HCT116 (cell line): ENCODE measurements around the gene MGST3. TPM values are rescaled to one million over a fixed set of nuclear protein-coding genes. Genes with fewer than 3 reads are reported as not detected.

ENCODE experiments used
- ATAC-seq: fragments of 200-7000 bp; cut with Tn5 transposase; 2 replicates; pipeline ENCODE4 v1.9.1; 2020; ENCODE audit warnings: mild to moderate bottlenecking, moderate library complexity
- BruUV-seq: library from RNA; stranded (reverse); fragments of 400-500 nt; replicated peaks from 2 replicates; lab custom pipeline; 2021; lab: Mats Ljungman, UMichigan
- CTCF ChIA-PET: fragments of 300-600 bp; sonication (Branson Sonifier 250); formaldehyde crosslinking; loops from one replicate; lab custom pipeline; 2021; ENCODE audit warnings: antibody characterized with exemption; lab: Charles Lee
- POLR2A ChIA-PET: fragments of 300-600, 350-600 bp; sonication (Branson Sonifier 250); formaldehyde crosslinking; loops from one replicate; lab custom pipeline; 2021; ENCODE audit warnings: antibody characterized with exemption; lab: Charles Lee
- RAD21 ChIA-PET, 2 experiments: fragments of 300-600 bp; sonication (Branson Sonifier 250); formaldehyde crosslinking; loops; one replicate each; lab custom pipeline; 2023; ENCODE audit warnings: low total read pairs in 2 of 2; ENCODE audit not compliant: uncharacterized antibody in 2 of 2, unreplicated experiment in 2 of 2, low non-redundant PET in 1 of 2; lab: Charles Lee
- DNase-seq: peaks from one replicate; pipeline ENCODE4 v3.0.0-alpha.2; 2010; ENCODE audit warnings: low read depth, low spot score
- H2AFZ ChIP-seq: fragments of 200-600 bp; shearing (Covaris generic), sonication (generic); 2 replicates; pipeline ENCODE4 v1.6.1; 2017; ENCODE audit warnings: low read depth, mixed run types, mixed read lengths, antibody characterized with exemption, low read length; ENCODE audit not compliant: poor library complexity, severe bottlenecking
- H3K27ac ChIP-seq: 2 replicates; pipeline ENCODE4 v1.5.1; 2012; ENCODE audit warnings: low read depth, low read length
- H3K27me3 ChIP-seq: fragments of 200-600 bp; sonication (generic); 2 replicates; pipeline ENCODE4 v1.6.1; 2016; ENCODE audit warnings: mixed run types, low read length, mixed read lengths; ENCODE audit not compliant: insufficient read depth
- H3K36me3 ChIP-seq, 2 experiments: fragments of 200-500 bp in 1 of 2; fragments of 200-600 bp in 1 of 2; sonication (Bioruptor generic) in 1 of 2; sonication (generic) in 1 of 2; 2 replicates each; pipeline versions ENCODE4 v1.5.1 to v1.6.1; 2014 to 2016; ENCODE audit warnings: low read length in 2 of 2, inconsistent platforms in 1 of 2, mixed read lengths in 1 of 2, mixed run types in 1 of 2; ENCODE audit not compliant: insufficient read depth in 2 of 2, control insufficient read depth in 1 of 2
- H3K4me1 ChIP-seq, 2 experiments: fragments of 200-600 bp in 1 of 2; sonication (generic) in 1 of 2; 2 replicates each; pipeline versions ENCODE4 v1.5.1 to v1.6.1; 2012 to 2017; ENCODE audit warnings: low read length in 2 of 2, inconsistent platforms in 1 of 2, mild to moderate bottlenecking in 1 of 2, mixed read lengths in 1 of 2, mixed run types in 1 of 2, moderate library complexity in 1 of 2; ENCODE audit not compliant: insufficient read depth in 2 of 2, control insufficient read depth in 1 of 2
- H3K4me2 ChIP-seq: fragments of 200-600 bp; sonication (generic); 2 replicates; pipeline ENCODE4 v1.6.1; 2017; ENCODE audit warnings: mixed run types, low read length, mixed read lengths
- H3K4me3 ChIP-seq, 2 experiments: fragments of 200-600 bp in 1 of 2; sonication (generic) in 1 of 2; replicated peaks in 1 of 2; 2 replicates each; pipeline ENCODE4 v1.5.1; 2011 to 2016; ENCODE audit warnings: low read length in 2 of 2, control low read depth in 1 of 2, low read depth in 1 of 2, mild to moderate bottlenecking in 1 of 2, mixed read lengths in 1 of 2, mixed run types in 1 of 2
- H3K79me2 ChIP-seq: fragments of 200-600 bp; sonication (generic); 2 replicates; pipeline ENCODE4 v1.6.1; 2017; ENCODE audit warnings: mild to moderate bottlenecking, mixed run types, low read length, moderate library complexity, mixed read lengths; ENCODE audit not compliant: insufficient read depth
- H3K9ac ChIP-seq: fragments of 200-600 bp; sonication (generic); 2 replicates; pipeline ENCODE4 v1.6.1; 2016; ENCODE audit warnings: low read length, mixed read lengths
- H3K9me2 ChIP-seq: fragments of 200-600 bp; sonication (generic), shearing (Covaris generic); 2 replicates; pipeline ENCODE4 v1.6.1; 2017; ENCODE audit warnings: mixed run types, mild to moderate bottlenecking, moderate library complexity; ENCODE audit not compliant: insufficient read depth
- H3K9me3 ChIP-seq, 2 experiments: fragments of 200-500 bp in 1 of 2; fragments of 200-600 bp in 1 of 2; sonication (Bioruptor generic) in 1 of 2; sonication (generic) in 1 of 2; 2 replicates each; pipeline ENCODE4 v1.6.1; 2014 to 2017; ENCODE audit warnings: low read length in 2 of 2, mixed read lengths in 2 of 2, inconsistent platforms in 1 of 2, low read depth in 1 of 2, mild to moderate bottlenecking in 1 of 2, mixed run types in 1 of 2, moderate library complexity in 1 of 2; ENCODE audit not compliant: control insufficient read depth in 1 of 2, insufficient read depth in 1 of 2
- H4K20me1 ChIP-seq: fragments of 200-600 bp; sonication (generic), shearing (Covaris generic); 2 replicates; pipeline ENCODE4 v1.6.1; 2017; ENCODE audit warnings: mixed run types, mild to moderate bottlenecking, moderate library complexity; ENCODE audit not compliant: insufficient read depth
- CEBPB ChIP-seq: IDR thresholded peaks from 2 replicates; pipeline ENCODE4 v1.6.1; 2012; ENCODE audit warnings: low read depth
- EGR1 ChIP-seq: IDR thresholded peaks from 2 replicates; pipeline ENCODE4 v1.6.1; 2012; ENCODE audit warnings: low read depth
- EZH2 ChIP-seq: fragments of 200-600 bp; sonication (generic); IDR thresholded peaks from 2 replicates; pipeline ENCODE4 v1.6.1; 2017; ENCODE audit warnings: antibody characterized with exemption, mixed run types
- EZH2phosphoT487 ChIP-seq: fragments of 200-600 bp; IDR thresholded peaks from 2 replicates; pipeline ENCODE4 v1.6.1; 2018; ENCODE audit warnings: antibody characterized with exemption, borderline replicate concordance
- FOSL1 ChIP-seq: IDR thresholded peaks from 2 replicates; pipeline ENCODE4 v1.6.1; 2012; ENCODE audit warnings: low read depth
- JUND ChIP-seq: IDR thresholded peaks from 2 replicates; pipeline ENCODE4 v1.6.1; 2012
- POLR2A ChIP-seq: IDR thresholded peaks from 2 replicates; pipeline ENCODE4 v1.7.0; 2011; ENCODE audit warnings: borderline replicate concordance; ENCODE audit not compliant: insufficient read depth, insufficient read length; ENCODE audit errors: extremely low read depth
- SIN3A ChIP-seq: IDR thresholded peaks from 2 replicates; pipeline ENCODE4 v1.6.1; 2012; ENCODE audit warnings: low read depth
- SP1 ChIP-seq: IDR thresholded peaks from 2 replicates; pipeline ENCODE4 v1.6.1; 2012; ENCODE audit warnings: low read depth
- SRF ChIP-seq: IDR thresholded peaks from 2 replicates; pipeline ENCODE4 v1.6.1; 2012; ENCODE audit warnings: low read depth
- TCF7L2 ChIP-seq: IDR thresholded peaks from 2 replicates; pipeline ENCODE4 v1.7.0; 2011; ENCODE audit warnings: borderline replicate concordance, inconsistent platforms; ENCODE audit not compliant: insufficient read depth, insufficient read length; ENCODE audit errors: extremely low read depth
- YY1 ChIP-seq: IDR thresholded peaks from 2 replicates; pipeline ENCODE4 v1.6.1; 2011; ENCODE audit warnings: low read length, low read depth, moderate library complexity, mild to moderate bottlenecking; ENCODE audit not compliant: insufficient replicate concordance; ENCODE audit errors: extremely low read depth
- intact Hi-C: fragments of 100-400 bp; cut with micrococcal nuclease; formaldehyde crosslinking; loops from 2 replicates; pipeline ENCODE4 v1.10.0; 2022
- total RNA-seq: library from RNA; stranded (reverse); gene quantifications from one replicate; pipeline ENCODE4 v1.2.1, GENCODE V29; 2021; ENCODE audit not compliant: unreplicated experiment
- TF ChIP-seq, protein P1 (sequence below): IDR thresholded peaks from 2 replicates; pipeline ENCODE4 v1.6.1; 2012
- TF ChIP-seq, protein P2 (sequence below): IDR thresholded peaks from 2 replicates; pipeline ENCODE4 v1.6.1; 2011; ENCODE audit warnings: mild to moderate bottlenecking, low read length, moderate library complexity; ENCODE audit not compliant: insufficient replicate concordance; ENCODE audit errors: extremely low read depth
- TF ChIP-seq, protein P3 (sequence below), 3 experiments: fragments of 200-600 bp in 1 of 3; sonication (generic) in 1 of 3; IDR thresholded peaks in 2 of 3; conservative IDR thresholded peaks in 1 of 3; 2 replicates each; pipeline ENCODE4 v1.5.1; 2012 to 2017; ENCODE audit warnings: low read depth in 2 of 3, low read length in 2 of 3, antibody characterized with exemption in 1 of 3, borderline replicate concordance in 1 of 3, control low read depth in 1 of 3, mild to moderate bottlenecking in 1 of 3, mixed read lengths in 1 of 3, mixed run types in 1 of 3, moderate library complexity in 1 of 3; ENCODE audit not compliant: insufficient read depth in 1 of 3
- TF ChIP-seq, protein P4 (sequence below): IDR thresholded peaks from 2 replicates; pipeline ENCODE4 v1.6.1; 2012
- TF ChIP-seq, protein P5 (sequence below): IDR thresholded peaks from 2 replicates; pipeline ENCODE4 v1.6.1; 2012; ENCODE audit warnings: low read depth

Gene MGST3
- total RNA-seq, 1 experiment from 2014 or later, result 93.7 TPM

DNA sequence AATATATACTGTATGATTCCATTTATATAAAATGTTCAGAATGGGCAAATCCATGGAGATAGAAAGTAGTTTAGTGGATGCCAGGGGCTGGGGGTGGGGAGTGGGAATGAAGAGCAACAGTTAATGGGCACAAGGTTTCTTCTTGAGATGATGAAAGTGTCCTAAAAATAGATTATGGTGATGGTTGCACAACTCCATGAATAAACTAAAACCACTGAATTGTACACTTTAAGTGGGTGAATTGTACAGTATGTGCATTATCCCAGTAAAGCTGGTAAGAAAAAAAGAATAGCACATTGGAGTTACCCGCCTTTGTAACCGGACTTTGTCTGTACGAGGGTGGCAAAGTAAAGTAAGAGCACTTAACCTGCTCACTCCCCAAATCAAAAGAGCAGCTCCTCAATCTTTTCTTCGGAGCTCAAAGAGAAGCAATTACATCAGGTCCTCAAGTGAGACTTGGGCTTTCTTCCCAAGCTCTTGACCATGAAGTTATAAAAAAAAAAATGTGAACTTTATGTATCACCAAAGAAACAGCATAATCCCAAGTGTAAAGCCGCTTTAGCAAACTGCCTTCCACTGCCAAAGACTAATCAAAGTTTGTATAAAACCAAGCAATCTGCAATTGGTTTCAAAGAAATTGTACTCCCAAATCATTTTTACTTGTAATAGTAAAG is 35.3 kb downstream of the MGST3 start:
- Histone ChIP-seq H3K4me3 (no peak overlapping the region), H3K4me1 (no peaks in the 10 kb centered on the region), H3K9me3 (no peaks in the 10 kb centered on the region), H3K27ac (no peak overlapping the region), H3K4me2 (no peak overlapping the region), H2AFZ (no peak overlapping the region), H4K20me1 (no peaks in the 10 kb centered on the region), H3K79me2 (no peaks in the 10 kb centered on the region), H3K9ac (no peak overlapping the region), H3K36me3 (peaks cover 24 to 32% of the 10 kb centered on the region in 2 experiments; a peak in 3 of 4 replicates), H3K9me2 (no peaks in the 10 kb centered on the region), H3K27me3 (no peaks in the 10 kb centered on the region)
- no peak for DNase-seq
- ATAC-seq, result no peak
- POLR2A ChIA-PET, result no interaction called here
- intact Hi-C loops, result no loop called here
- CTCF ChIA-PET, result no interaction called here
- RAD21 ChIA-PET, result no interaction called here
- no TSS peak for BruUV-seq
- no peak for TF ChIP-seq YY1
- TF ChIP-seq, protein P1, sequence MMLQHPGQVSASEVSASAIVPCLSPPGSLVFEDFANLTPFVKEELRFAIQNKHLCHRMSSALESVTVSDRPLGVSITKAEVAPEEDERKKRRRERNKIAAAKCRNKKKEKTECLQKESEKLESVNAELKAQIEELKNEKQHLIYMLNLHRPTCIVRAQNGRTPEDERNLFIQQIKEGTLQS, result no peak
- TF ChIP-seq, protein P2, sequence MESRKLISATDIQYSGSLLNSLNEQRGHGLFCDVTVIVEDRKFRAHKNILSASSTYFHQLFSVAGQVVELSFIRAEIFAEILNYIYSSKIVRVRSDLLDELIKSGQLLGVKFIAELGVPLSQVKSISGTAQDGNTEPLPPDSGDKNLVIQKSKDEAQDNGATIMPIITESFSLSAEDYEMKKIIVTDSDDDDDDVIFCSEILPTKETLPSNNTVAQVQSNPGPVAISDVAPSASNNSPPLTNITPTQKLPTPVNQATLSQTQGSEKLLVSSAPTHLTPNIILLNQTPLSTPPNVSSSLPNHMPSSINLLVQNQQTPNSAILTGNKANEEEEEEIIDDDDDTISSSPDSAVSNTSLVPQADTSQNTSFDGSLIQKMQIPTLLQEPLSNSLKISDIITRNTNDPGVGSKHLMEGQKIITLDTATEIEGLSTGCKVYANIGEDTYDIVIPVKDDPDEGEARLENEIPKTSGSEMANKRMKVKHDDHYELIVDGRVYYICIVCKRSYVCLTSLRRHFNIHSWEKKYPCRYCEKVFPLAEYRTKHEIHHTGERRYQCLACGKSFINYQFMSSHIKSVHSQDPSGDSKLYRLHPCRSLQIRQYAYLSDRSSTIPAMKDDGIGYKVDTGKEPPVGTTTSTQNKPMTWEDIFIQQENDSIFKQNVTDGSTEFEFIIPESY, result no peak
- TF ChIP-seq SP1, result no peak
- TF ChIP-seq, protein P3, sequence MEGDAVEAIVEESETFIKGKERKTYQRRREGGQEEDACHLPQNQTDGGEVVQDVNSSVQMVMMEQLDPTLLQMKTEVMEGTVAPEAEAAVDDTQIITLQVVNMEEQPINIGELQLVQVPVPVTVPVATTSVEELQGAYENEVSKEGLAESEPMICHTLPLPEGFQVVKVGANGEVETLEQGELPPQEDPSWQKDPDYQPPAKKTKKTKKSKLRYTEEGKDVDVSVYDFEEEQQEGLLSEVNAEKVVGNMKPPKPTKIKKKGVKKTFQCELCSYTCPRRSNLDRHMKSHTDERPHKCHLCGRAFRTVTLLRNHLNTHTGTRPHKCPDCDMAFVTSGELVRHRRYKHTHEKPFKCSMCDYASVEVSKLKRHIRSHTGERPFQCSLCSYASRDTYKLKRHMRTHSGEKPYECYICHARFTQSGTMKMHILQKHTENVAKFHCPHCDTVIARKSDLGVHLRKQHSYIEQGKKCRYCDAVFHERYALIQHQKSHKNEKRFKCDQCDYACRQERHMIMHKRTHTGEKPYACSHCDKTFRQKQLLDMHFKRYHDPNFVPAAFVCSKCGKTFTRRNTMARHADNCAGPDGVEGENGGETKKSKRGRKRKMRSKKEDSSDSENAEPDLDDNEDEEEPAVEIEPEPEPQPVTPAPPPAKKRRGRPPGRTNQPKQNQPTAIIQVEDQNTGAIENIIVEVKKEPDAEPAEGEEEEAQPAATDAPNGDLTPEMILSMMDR (IDR thresholded peaks at IDR 0.05 in 2 of 3, conservative IDR thresholded peaks at IDR 0.05 in 1 of 3; ENCODE audit: borderline replicate concordance in 1 of 3, insufficient read depth in 1 of 3, low read depth in 2 of 3, low read length in 2 of 3), result no peak
- TF ChIP-seq, protein P4, sequence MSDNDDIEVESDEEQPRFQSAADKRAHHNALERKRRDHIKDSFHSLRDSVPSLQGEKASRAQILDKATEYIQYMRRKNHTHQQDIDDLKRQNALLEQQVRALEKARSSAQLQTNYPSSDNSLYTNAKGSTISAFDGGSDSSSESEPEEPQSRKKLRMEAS, result no peak
- no peak for TF ChIP-seq EGR1
- TF ChIP-seq, protein P5, sequence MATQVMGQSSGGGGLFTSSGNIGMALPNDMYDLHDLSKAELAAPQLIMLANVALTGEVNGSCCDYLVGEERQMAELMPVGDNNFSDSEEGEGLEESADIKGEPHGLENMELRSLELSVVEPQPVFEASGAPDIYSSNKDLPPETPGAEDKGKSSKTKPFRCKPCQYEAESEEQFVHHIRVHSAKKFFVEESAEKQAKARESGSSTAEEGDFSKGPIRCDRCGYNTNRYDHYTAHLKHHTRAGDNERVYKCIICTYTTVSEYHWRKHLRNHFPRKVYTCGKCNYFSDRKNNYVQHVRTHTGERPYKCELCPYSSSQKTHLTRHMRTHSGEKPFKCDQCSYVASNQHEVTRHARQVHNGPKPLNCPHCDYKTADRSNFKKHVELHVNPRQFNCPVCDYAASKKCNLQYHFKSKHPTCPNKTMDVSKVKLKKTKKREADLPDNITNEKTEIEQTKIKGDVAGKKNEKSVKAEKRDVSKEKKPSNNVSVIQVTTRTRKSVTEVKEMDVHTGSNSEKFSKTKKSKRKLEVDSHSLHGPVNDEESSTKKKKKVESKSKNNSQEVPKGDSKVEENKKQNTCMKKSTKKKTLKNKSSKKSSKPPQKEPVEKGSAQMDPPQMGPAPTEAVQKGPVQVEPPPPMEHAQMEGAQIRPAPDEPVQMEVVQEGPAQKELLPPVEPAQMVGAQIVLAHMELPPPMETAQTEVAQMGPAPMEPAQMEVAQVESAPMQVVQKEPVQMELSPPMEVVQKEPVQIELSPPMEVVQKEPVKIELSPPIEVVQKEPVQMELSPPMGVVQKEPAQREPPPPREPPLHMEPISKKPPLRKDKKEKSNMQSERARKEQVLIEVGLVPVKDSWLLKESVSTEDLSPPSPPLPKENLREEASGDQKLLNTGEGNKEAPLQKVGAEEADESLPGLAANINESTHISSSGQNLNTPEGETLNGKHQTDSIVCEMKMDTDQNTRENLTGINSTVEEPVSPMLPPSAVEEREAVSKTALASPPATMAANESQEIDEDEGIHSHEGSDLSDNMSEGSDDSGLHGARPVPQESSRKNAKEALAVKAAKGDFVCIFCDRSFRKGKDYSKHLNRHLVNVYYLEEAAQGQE, result no peak
- no peak for TF ChIP-seq SRF
- TF ChIP-seq TCF7L2, result no peak
- no peak for TF ChIP-seq JUND
- no peak for TF ChIP-seq FOSL1
- TF ChIP-seq EZH2phosphoT487, result no peak
- no peak for TF ChIP-seq EZH2
- TF ChIP-seq SIN3A, result no peak
- no peak for TF ChIP-seq CEBPB
- TF ChIP-seq POLR2A, result no peak
